ENCODE data around the gene NUDT16L1. TPM values are rescaled to one million over a fixed set of nuclear protein-coding genes. Genes with fewer than 3 reads are reported as not detected.

NUDT16L1 gene
- total and polyA plus RNA-seq, 2 of the 13 experiments (the other 11 are each of a cell fraction or from before 2014, with no cell fraction given): 28.0 to 40.5 TPM

DNA sequence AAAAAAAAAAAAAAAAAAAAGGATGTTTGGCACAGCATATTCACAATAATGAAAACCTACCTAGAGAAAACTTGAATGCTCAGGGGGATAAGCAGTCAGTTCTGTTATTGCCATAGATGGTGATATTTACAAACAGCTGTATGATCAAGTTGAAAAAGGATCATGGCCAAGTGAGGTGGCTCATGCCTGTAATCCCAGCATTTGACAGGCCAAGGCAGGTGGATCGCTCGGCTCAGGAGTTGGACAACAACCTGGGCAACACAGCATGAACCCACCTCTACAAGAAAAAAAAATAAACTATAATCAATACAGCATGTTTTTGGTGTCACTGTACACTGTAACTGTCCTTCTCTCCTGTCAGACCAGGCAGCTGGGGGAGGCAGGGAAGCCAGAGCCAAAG is 21.6 kb downstream of the NUDT16L1 start:
- no peak overlapping the region for H3K27ac ChIP-seq (ENCODE audit: extremely low read length, insufficient read depth, low read length)
- H3K4me3 ChIP-seq (replicated peaks in 1 of 3; ENCODE audit: insufficient read depth in 1 of 3, low read depth in 2 of 3, low read length in 3 of 3): no peak overlapping the region
- H3K9me3 ChIP-seq (ENCODE audit: low read length): no peaks in the 10 kb centered on the region
- intact Hi-C loops (cut with micrococcal nuclease; ENCODE audit: unreplicated experiment): loop anchor here (5.0 kb wide), 1 partner anchor 242 kb away; the partner anchor contains the start of gene SEC14L5
- no peak overlapping the region for H3K4me2 ChIP-seq (ENCODE audit: low read depth, low read length)
- no peaks in the 10 kb centered on the region for H3K4me1 ChIP-seq (ENCODE audit: insufficient read depth, low read length)
- H4K20me1 ChIP-seq (ENCODE audit: insufficient read depth, low read length): no peaks in the 10 kb centered on the region
- no peaks in the 10 kb centered on the region for H3K27me3 ChIP-seq (ENCODE audit: control insufficient read depth in 1 of 2, insufficient read depth in 2 of 2, low read length in 2 of 2)
- FAIRE-seq (no peak), DNase-seq (ENCODE audit: low spot score) (no peak), ATAC-seq (no peak)
- in situ Hi-C loops (cut with HindIII; ENCODE audit: extremely low pct_ligation_motif_present, low pct_unique_long_range_greater_than_20kb): no loop called here
- H2AFZ ChIP-seq (ENCODE audit: low read length): no peak overlapping the region
- no peaks in the 10 kb centered on the region for H3K79me2 ChIP-seq (ENCODE audit: insufficient read depth, low read length)
- TF ChIP-seq ZMYM4 (CRISPR knock-in tag; IDR thresholded peaks at IDR 0.05) (no peak), SMAD9 (CRISPR knock-in tag; IDR thresholded peaks at IDR 0.05) (no peak)
- TF ChIP-seq, protein P1, sequence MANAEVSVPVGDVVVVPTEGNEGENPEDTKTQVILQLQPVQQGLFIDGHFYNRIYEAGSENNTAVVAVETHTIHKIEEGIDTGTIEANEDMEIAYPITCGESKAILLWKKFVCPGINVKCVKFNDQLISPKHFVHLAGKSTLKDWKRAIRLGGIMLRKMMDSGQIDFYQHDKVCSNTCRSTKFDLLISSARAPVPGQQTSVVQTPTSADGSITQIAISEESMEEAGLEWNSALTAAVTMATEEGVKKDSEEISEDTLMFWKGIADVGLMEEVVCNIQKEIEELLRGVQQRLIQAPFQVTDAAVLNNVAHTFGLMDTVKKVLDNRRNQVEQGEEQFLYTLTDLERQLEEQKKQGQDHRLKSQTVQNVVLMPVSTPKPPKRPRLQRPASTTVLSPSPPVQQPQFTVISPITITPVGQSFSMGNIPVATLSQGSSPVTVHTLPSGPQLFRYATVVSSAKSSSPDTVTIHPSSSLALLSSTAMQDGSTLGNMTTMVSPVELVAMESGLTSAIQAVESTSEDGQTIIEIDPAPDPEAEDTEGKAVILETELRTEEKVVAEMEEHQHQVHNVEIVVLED (CRISPR knock-in tag; IDR thresholded peaks at IDR 0.05; ENCODE audit: borderline replicate concordance): no peak
- TF ChIP-seq, protein P2, sequence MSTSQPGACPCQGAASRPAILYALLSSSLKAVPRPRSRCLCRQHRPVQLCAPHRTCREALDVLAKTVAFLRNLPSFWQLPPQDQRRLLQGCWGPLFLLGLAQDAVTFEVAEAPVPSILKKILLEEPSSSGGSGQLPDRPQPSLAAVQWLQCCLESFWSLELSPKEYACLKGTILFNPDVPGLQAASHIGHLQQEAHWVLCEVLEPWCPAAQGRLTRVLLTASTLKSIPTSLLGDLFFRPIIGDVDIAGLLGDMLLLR (CRISPR knock-in tag; IDR thresholded peaks at IDR 0.05): no peak
- TF ChIP-seq, protein P3, sequence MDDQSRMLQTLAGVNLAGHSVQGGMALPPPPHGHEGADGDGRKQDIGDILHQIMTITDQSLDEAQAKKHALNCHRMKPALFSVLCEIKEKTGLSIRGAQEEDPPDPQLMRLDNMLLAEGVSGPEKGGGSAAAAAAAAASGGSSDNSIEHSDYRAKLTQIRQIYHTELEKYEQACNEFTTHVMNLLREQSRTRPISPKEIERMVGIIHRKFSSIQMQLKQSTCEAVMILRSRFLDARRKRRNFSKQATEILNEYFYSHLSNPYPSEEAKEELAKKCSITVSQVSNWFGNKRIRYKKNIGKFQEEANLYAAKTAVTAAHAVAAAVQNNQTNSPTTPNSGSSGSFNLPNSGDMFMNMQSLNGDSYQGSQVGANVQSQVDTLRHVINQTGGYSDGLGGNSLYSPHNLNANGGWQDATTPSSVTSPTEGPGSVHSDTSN (CRISPR knock-in tag; IDR thresholded peaks at IDR 0.05; ENCODE audit: borderline replicate concordance): no peak
- peaks cover 11 to 33% of the 10 kb centered on the region in 2 experiments; a peak in 4 of 5 replicates for H3K36me3 ChIP-seq (replicated peaks in 1 of 2; ENCODE audit: control insufficient read depth in 1 of 2, insufficient read depth in 2 of 2, low read length in 2 of 2)
- no TSS peak for BruUV-seq (replicated peaks)
- ChIA-PET POLR2A (no interaction called here), CTCF (ENCODE audit: low intra/inter-chr PET ratio, low total read pairs) (no interaction called here)
- WGBS (ENCODE audit: low lambda C conversion rate): 100% methylated on average over 2 of the region's 2 CpGs
- H3K9ac ChIP-seq (ENCODE audit: insufficient read depth, low read depth, low read length): no peak overlapping the region

Data from HepG2 (cell line).